ENCODE results near the gene PNMA8A.

PNMA8A gene

DNA sequence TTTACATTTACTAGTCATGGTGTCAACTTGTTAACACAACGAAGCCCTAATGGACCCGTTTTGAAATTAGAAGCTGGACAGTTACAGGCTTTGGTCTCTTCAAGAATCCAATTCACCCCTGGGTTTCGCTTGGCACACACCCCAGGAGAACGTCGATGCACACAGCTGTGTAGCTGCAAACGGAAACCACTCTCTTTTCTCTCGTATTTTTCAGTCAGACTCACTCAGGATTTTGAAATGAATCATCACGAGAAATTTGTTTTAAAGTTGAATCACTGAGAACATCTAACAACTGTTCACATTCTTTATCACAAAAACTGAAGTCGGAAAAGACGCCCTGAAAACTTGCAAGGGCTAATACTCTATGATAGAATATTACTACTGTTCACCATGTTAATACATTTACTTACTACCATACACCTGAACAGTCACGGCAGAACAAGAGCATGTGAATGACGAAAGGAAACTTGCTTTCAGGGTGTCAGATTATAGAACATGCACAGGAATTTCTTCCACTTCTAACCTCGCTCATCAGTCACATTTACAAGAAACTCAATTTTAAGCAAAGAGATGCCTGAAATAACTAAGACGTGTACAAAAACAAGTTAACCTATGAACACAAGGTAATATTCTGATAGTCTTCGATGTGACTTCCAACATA, 4.7 kb downstream of the PNMA8A start:
- TF ChIP-seq, protein P1, sequence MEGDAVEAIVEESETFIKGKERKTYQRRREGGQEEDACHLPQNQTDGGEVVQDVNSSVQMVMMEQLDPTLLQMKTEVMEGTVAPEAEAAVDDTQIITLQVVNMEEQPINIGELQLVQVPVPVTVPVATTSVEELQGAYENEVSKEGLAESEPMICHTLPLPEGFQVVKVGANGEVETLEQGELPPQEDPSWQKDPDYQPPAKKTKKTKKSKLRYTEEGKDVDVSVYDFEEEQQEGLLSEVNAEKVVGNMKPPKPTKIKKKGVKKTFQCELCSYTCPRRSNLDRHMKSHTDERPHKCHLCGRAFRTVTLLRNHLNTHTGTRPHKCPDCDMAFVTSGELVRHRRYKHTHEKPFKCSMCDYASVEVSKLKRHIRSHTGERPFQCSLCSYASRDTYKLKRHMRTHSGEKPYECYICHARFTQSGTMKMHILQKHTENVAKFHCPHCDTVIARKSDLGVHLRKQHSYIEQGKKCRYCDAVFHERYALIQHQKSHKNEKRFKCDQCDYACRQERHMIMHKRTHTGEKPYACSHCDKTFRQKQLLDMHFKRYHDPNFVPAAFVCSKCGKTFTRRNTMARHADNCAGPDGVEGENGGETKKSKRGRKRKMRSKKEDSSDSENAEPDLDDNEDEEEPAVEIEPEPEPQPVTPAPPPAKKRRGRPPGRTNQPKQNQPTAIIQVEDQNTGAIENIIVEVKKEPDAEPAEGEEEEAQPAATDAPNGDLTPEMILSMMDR (conservative IDR thresholded peaks at IDR 0.05; ENCODE audit: low read length): no peak
- peak; percentile 82 for DNase-seq (ENCODE audit: low read depth)
- no peak overlapping the region for H3K4me3 ChIP-seq (ENCODE audit: low read length)

DNA sequence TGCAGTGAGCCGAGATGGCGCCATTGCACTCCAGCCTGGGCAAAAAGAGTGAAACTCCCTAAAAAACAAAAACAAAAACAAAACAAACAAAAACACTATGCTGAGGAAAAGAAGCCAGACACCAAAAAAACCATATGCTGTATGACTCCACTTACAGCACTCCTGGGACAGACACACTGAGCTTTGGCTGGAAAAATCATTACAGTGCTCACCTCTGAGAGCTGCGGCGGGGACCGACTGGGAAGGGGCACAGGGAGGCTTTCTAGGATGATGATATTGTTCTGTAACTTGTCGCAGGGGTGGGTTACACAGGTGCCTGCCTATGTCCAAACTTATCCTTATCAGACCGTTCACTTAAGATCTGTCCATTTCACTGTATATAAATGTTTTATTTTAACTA, 7.8 kb downstream of the PNMA8A start:
- no peak overlapping the region for H3K4me3 ChIP-seq (ENCODE audit: low read length)
- no peak for DNase-seq (ENCODE audit: low read depth)
- TF ChIP-seq, protein P1 (conservative IDR thresholded peaks at IDR 0.05; ENCODE audit: low read length): no peak

DNA sequence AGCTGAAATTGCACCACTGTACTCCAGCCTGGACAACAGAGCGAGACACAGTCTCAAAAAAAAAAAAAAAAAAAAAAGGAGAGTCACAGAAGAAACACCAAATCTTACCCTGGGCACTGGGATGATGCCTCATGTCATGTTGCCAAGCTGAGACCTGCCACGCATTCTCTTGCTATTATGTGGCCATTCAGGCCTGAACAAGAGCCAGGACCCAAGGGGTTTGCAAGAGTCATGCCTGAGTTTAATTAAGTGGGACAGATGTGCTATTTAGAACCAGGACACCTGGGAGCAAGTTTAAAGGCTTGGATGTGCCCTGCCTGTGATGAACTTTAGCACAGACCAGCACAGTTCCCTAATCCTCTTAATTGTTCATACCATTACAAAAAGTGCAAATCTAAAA, 9.8 kb downstream of the PNMA8A start:
- H3K4me3 ChIP-seq (ENCODE audit: low read length): no peak overlapping the region
- TF ChIP-seq, protein P1 (conservative IDR thresholded peaks at IDR 0.05; ENCODE audit: low read length): no peak
- DNase-seq (ENCODE audit: low read depth): peak; percentile 32

- no peak overlapping the region for H3K4me3 ChIP-seq (ENCODE audit: low read length)
- DNase-seq (ENCODE audit: low read depth): no peak
- TF ChIP-seq, protein P1 (conservative IDR thresholded peaks at IDR 0.05; ENCODE audit: low read length): no peak
Measured at GRCh38 chr19:46460981-46461380, 10.4 kb downstream of the PNMA8A start.

GRCh38 chr19:46460055-46460454, 11.3 kb downstream of the PNMA8A start:
- H3K4me3 ChIP-seq (ENCODE audit: low read length): no peak overlapping the region
- TF ChIP-seq, protein P1 (conservative IDR thresholded peaks at IDR 0.05; ENCODE audit: low read length): no peak
- no peak for DNase-seq (ENCODE audit: low read depth)

DNA sequence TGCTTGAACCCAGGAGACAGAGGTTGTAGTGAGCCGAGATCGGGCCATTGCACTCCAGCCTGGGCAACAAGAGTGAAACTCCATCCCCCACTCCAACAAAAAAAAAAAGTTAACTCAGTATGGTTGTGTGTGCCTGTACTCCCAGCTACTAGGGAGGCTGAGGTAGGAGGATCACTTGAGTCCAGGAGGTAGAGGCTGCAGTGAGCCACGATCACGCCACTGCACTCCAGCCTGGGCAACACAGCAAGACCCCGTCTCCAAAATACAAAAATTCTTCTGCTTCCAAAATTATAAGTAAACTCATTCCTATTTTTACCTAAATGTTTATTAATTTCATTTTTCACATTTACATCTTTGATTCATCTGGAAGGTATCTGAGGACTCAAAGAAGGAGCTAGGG, 14.4 kb downstream of the PNMA8A start:
- DNase-seq (ENCODE audit: low read depth): no peak
- no peak overlapping the region for H3K4me3 ChIP-seq (ENCODE audit: low read length)
- TF ChIP-seq, protein P1 (conservative IDR thresholded peaks at IDR 0.05; ENCODE audit: low read length): no peak

DNA sequence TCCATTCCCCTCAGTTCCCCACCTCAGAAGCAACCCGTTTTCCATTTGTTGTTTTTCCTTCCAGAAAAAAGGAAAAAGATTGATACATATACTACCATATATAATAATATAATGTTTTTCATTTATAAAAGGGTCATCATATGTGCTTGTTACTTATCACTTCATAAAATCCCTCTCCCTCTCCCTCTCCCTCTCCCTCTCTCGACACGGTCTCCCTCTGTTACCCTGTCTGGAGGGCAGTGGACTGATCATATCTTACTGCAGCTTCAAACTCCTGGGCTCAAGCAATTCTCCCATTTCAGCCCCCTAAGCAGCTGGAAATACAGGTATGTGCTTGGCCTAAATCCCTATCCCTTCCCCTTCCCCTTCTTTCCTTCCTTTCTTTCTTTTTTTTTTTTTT, 17.1 kb downstream of the PNMA8A start:
- DNase-seq (ENCODE audit: low read depth): no peak
- TF ChIP-seq, protein P1 (conservative IDR thresholded peaks at IDR 0.05; ENCODE audit: low read length): no peak
- H3K4me3 ChIP-seq (ENCODE audit: low read length): no peak overlapping the region

Data from AG10803 (cell line).